ENCODE measurements around the gene DOCK2. TPM values are rescaled to one million over a fixed set of nuclear protein-coding genes. Genes with fewer than 3 reads are reported as not detected.
"Not testable (repeated sequence)": the region's sequence is repeated elsewhere in the genome, so short reads cannot be mapped to it uniquely, and the experiment has no call there.

The DOCK2 gene
- total RNA-seq, 1 experiment from 2014 or later: not detected

GRCh38 chr5:170077526-170077925 lies 440.5 kb downstream of the DOCK2 start:
- in situ Hi-C loops (cut with HindIII; ENCODE audit: low pct_unique_long_range_greater_than_20kb, low sequenced_read_pairs): no loop called here
- no peak for DNase-seq (ENCODE audit: low read depth, low spot score)

GRCh38 chr5:170078458-170078857 lies 441.4 kb downstream of the DOCK2 start:
- in situ Hi-C loops (cut with HindIII; ENCODE audit: low pct_unique_long_range_greater_than_20kb, low sequenced_read_pairs): no loop called here
- no peak for DNase-seq (ENCODE audit: low read depth, low spot score)

- in situ Hi-C loops (cut with HindIII; ENCODE audit: low pct_unique_long_range_greater_than_20kb, low sequenced_read_pairs): no loop called here
These were observed 441.9 kb downstream of the DOCK2 start for GRCh38 chr5:170078931-170079330.

DNA sequence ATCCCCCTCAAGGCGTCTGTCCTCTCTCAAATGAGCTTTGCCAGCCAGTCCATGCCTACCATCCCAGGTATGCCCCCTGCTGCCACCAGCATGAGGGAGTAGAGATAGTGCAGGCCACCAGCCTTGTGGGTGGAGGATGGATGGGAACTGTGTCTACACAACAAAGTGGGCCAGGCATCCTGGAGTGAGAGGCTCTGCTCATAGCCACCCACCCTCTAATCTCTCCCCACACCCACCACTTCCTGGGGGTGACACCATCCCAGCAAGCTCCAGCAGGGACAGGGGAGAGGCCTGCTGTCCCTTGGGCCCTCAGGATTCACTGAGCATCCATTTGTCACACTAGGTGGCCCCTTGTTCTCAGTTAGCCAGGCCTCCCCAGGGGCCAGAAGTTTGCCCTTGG lies 443.1 kb downstream of the DOCK2 start:
- in situ Hi-C loops (cut with HindIII; ENCODE audit: low pct_unique_long_range_greater_than_20kb, low sequenced_read_pairs): no loop called here
- no peak for DNase-seq (ENCODE audit: low read depth, low spot score)

More at GRCh38 chr5:170078931-170079330, 441.9 kb downstream of the DOCK2 start:
- no peak for DNase-seq (ENCODE audit: low read depth, low spot score)

GRCh38 chr5:170080786-170081445 lies 443.8 kb downstream of the DOCK2 start:
- DNase-seq (ENCODE audit: low read depth, low spot score): no peak
- in situ Hi-C loops (cut with HindIII; ENCODE audit: low pct_unique_long_range_greater_than_20kb, low sequenced_read_pairs): no loop called here

- in situ Hi-C loops (cut with HindIII; ENCODE audit: low pct_unique_long_range_greater_than_20kb, low sequenced_read_pairs): no loop called here
- DNase-seq (ENCODE audit: low read depth, low spot score): no peak
These were observed 444.5 kb downstream of the DOCK2 start for GRCh38 chr5:170081616-170082015.

- in situ Hi-C loops (cut with HindIII; ENCODE audit: low pct_unique_long_range_greater_than_20kb, low sequenced_read_pairs): no loop called here
- DNase-seq (ENCODE audit: low read depth, low spot score): no peak
These were observed 445.6 kb downstream of the DOCK2 start for GRCh38 chr5:170082701-170083100.

DNA sequence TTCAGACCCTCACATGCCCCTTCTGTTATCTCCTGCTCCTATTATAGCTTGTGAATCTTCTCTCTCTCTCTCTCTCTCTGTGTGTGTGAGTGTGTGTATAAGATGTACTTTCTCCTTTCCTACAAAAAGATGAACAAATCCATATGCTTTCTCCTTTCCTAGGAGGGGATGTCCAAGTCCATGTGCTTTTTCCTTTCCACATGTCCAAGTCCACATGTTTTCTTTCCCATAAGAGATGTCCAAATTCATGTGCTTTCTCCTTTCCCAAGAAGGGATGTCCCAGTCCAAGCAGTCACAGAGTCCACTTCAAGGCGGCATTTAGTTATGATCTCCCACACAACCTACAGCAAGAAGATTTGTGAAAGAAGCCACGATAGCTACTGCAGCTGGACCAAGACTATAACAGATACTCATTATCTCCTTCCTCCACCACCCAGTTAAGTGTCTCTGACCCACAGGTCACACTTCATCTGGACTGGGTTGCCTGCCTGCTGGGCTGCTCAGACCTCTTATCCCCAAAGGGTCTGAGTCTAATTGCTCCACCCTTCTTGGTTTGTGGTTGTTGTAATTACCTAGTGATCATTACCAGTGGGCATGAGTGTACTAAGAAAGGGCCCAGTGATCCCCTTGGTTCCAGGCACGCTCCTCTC lies 450.2 kb downstream of the DOCK2 start:
- in situ Hi-C loops (cut with HindIII; ENCODE audit: low pct_unique_long_range_greater_than_20kb, low sequenced_read_pairs): no loop called here
- DNase-seq (ENCODE audit: low read depth, low spot score): no peak

- in situ Hi-C loops (cut with HindIII; ENCODE audit: low pct_unique_long_range_greater_than_20kb, low sequenced_read_pairs): no loop called here
These were observed 455.5 kb downstream of the DOCK2 start for GRCh38 chr5:170092455-170093101.

DNA sequence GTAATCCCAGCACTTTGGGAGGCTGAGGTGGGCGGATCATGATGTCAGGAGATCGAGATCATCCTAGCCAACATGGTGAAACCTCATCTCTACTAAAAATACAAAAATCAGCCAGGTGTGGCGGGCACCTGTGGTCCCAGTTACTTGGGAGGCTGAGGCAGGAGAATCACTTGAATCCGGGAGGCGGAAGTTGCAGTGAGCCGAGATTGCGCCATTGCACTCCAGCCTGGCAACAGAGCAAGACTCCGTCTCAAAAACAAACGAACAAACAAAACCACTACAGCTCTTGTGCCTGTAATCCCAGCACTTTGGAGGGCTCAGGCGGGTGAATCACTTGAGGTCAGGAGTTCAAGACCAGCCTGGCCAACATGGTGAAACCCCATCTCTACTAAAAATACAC lies 457.3 kb downstream of the DOCK2 start:
- DNase-seq (ENCODE audit: low read depth, low spot score); in situ Hi-C loops (cut with HindIII; ENCODE audit: low pct_unique_long_range_greater_than_20kb, low sequenced_read_pairs): not testable (repeated sequence)

More at GRCh38 chr5:170092455-170093101, 455.5 kb downstream of the DOCK2 start:
- DNase-seq (ENCODE audit: low read depth, low spot score): no peak

- in situ Hi-C loops (cut with HindIII; ENCODE audit: low pct_unique_long_range_greater_than_20kb, low sequenced_read_pairs): no loop called here
These were observed 458.6 kb downstream of the DOCK2 start for GRCh38 chr5:170095646-170096045.

DNA sequence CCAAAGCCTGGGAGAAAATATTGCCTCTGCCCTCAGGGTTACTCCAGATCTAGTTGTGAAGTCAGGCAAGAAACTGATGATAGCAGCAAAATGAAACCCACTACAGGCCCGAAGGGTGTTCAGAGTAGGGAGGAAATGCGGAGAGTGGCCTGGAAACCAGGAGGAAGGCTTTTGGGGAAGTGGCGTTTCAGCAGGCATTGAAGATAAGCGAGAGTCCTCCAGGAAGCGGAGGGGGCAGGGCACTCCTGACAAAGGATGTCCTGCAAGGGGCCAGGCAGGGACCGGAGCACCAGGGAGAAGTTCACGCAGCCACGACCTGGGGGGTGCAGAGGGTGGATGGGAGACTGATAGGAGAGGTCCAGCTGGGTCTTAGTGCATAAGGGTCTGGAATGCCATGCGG lies 460.9 kb downstream of the DOCK2 start:
- DNase-seq (ENCODE audit: low read depth, low spot score): no peak
- in situ Hi-C loops (cut with HindIII; ENCODE audit: low pct_unique_long_range_greater_than_20kb, low sequenced_read_pairs): no loop called here

More at GRCh38 chr5:170095646-170096045, 458.6 kb downstream of the DOCK2 start:
- DNase-seq (ENCODE audit: low read depth, low spot score): no peak

DNA sequence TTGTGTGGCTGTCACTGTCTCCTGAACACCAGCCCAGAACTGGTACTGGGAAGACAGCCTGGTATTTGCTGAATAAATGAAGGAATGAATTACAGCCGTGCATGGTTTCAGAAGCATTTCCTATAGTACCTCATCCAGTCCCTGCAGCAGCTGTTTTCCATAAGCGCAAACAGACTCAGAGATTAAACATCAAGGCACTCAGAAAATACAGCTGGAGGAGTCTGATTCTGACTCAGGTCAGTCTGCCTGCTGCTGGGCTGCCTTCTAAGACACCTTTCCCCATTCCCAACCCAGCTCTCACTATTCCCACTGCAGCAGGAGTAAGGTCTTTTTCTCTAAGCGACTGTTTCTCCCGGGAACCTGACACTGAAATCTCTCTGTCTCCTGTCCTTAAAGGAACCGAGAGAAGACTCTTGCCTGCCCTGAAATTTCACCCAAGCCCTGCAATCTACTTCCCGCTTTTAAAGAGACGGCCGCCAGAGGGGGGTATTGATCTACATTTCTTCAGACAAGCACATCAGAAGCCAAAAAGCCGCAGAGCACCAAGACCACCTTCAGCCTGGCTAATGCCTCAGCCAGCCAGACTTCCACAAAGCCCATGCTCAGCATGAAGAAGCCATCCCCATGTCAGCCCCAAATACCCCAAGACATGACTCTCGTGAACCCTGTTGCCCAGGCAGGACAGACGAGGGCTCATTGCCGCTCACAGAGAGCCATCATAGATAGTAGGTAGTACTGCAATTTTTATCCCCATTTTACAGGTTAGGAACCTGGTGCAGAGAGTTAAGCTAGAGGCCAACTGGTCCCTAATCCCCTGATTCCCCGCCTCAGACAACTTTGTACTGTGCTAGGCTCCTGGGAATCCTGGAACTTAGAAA lies 463.2 kb downstream of the DOCK2 start:
- in situ Hi-C loops (cut with HindIII; ENCODE audit: low pct_unique_long_range_greater_than_20kb, low sequenced_read_pairs): no loop called here
- peak; percentile 76 for DNase-seq (ENCODE audit: low read depth, low spot score)

DNA sequence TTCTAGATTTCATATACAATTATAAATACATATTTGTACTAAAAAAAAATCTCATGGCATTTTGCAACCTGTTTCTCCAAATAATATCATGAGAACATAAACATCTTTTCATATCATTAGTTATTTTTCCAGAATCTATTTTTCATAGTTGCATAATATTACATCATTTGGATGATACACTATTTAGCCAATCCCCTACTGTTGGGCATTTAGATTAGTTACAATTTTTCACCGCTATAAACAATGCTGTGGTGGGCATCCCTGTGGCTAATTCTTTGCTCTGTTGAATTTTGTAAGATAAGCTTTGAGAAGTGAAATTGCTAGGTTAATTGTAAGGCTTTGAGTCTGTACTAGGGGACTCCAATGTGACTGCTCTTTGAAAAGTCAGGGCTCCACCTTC lies 466.4 kb downstream of the DOCK2 start:
- no peak for DNase-seq (ENCODE audit: low read depth, low spot score)
- in situ Hi-C loops (cut with HindIII; ENCODE audit: low pct_unique_long_range_greater_than_20kb, low sequenced_read_pairs): no loop called here

DNA sequence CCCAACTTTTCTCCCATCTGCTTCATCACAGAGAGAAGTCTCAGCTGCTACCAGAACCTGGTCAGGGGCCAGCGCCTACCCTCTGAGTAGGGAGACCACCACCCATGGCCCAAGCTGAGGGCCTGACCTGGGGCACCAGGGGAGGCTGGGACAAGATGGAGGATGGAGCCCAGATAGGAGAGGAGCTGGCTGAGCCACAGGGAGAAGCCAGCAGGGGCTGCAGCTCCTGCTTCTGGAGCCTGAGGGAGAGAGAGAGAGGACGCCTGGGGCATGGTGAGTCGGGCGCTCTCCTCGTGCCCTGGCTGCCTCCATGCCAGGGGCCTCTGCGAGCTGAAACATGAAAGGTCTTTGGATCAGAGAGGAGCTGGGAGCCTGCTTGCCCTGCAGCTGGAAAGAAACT lies 467.2 kb downstream of the DOCK2 start:
- in situ Hi-C loops (cut with HindIII; ENCODE audit: low pct_unique_long_range_greater_than_20kb, low sequenced_read_pairs): no loop called here
- DNase-seq (ENCODE audit: low read depth, low spot score): no peak

DNA sequence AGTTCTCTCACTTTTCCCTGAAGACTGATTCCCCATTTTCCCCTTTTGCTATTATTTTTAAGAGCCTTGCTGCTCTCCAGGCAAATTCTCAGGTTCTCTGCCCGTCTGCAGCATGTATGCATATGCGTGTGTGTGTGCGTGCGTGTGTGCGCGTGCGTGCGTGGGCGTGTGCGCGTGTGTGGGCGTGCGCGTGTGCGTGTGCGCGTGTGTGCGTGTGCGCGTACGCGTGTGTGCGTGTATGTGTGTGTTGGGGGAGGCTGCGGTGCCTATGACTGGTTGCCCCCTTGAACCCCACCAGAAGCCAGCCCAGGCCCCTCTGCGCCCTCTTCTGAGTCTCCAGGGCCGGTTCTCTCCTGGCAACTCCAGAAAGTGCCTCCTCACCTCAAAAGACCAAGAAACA lies 467.6 kb downstream of the DOCK2 start:
- no peak for DNase-seq (ENCODE audit: low read depth, low spot score)
- in situ Hi-C loops (cut with HindIII; ENCODE audit: low pct_unique_long_range_greater_than_20kb, low sequenced_read_pairs): no loop called here

DNA sequence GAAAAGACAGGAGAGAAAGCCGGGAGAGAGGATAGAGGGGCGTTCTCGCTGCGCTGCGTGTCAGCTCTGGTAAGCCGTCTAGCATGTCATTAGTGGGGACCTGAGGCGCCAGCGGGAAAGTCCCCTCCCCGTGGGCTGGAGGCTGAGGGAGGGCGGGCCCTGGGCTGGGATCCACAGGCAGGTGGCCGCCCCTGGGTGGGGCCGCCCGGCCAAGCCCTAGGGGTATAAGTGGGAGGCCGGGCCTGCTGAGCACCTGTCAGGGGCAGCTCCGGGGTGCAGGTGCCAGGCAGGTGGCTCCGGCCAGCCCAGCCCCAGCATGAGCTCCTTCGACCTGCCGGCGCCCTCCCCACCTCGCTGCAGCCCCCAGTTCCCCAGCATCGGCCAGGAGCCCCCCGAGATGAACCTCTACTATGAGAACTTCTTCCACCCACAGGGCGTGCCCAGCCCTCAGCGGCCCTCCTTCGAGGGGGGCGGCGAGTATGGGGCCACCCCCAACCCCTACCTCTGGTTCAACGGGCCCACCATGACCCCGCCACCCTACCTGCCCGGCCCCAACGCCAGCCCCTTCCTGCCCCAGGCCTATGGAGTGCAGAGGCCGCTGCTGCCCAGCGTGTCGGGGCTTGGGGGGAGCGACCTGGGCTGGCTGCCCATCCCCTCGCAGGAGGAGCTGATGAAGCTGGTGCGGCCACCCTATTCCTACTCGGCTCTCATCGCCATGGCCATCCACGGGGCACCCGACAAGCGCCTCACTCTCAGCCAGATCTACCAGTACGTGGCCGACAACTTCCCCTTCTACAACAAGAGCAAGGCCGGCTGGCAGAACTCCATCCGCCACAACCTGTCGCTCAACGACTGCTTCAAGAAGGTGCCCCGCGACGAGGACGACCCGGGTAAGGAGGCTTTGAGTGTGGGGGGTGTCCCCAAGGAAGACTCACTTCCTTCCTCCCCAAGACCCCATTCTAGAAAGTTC lies 468.9 kb downstream of the DOCK2 start, which contains the start of gene FOXI1:
FOXI1 (plus strand) TSS at position 256 of the 970 bp plus-strand sequence; CDS start at position 317, 61 bp downstream.
- no peak for DNase-seq (ENCODE audit: low read depth, low spot score)
- in situ Hi-C loops (cut with HindIII; ENCODE audit: low pct_unique_long_range_greater_than_20kb, low sequenced_read_pairs): no loop called here
